Epithelial cell of proximal tubule (primary cell): ENCODE measurements around the gene PROM1. TPM values are rescaled to one million over a fixed set of nuclear protein-coding genes. Genes with fewer than 3 reads are reported as not detected.

Experiments used
- DNase-seq: peaks from one replicate; pipeline ENCODE4 v3.0.0-alpha.2; 2011; ENCODE audit warnings: low read depth
- H3K4me3 ChIP-seq: 2 replicates; pipeline ENCODE4 v1.5.1; 2011; ENCODE audit warnings: low read depth, mild to moderate bottlenecking, low read length
- CTCF ChIP-seq: conservative IDR thresholded peaks from 2 replicates; pipeline ENCODE4 v1.5.1; 2012; ENCODE audit warnings: low read depth, mild to moderate bottlenecking, low read length
- total RNA-seq: library from RNA; depleted of rRNA; stranded (reverse); fragments of >200 nt; gene quantifications from 2 replicates; pipeline ENCODE4 v1.2.3, GENCODE V29; 2015

PROM1 gene
- total RNA-seq, 1 donor from 2014 or later: 69.6 TPM

GRCh38 chr4:16111533-16111932, 27.7 kb upstream of the PROM1 start:
- H3K4me3 ChIP-seq: no peak overlapping the region
- no peak for TF ChIP-seq CTCF
- DNase-seq: no peak

GRCh38 chr4:16110661-16111290, 27.0 kb upstream of the PROM1 start:
- DNase-seq: no peak
- TF ChIP-seq CTCF: no peak
- H3K4me3 ChIP-seq: no peak overlapping the region

GRCh38 chr4:16110199-16110598, 26.4 kb upstream of the PROM1 start:
- no peak for TF ChIP-seq CTCF
- H3K4me3 ChIP-seq: no peak overlapping the region
- DNase-seq: no peak

- DNase-seq: no peak
- TF ChIP-seq CTCF: no peak
- H3K4me3 ChIP-seq: no peak overlapping the region
Observed at GRCh38 chr4:16109256-16109655, 25.4 kb upstream of the PROM1 start.

GRCh38 chr4:16106956-16107355, 23.1 kb upstream of the PROM1 start:
- H3K4me3 ChIP-seq: no peak overlapping the region
- no peak for TF ChIP-seq CTCF
- no peak for DNase-seq

GRCh38 chr4:16104520-16104919, 20.7 kb upstream of the PROM1 start:
- no peak for TF ChIP-seq CTCF
- no peak overlapping the region for H3K4me3 ChIP-seq
- DNase-seq: no peak

GRCh38 chr4:16102356-16102755, 18.5 kb upstream of the PROM1 start:
- no peak overlapping the region for H3K4me3 ChIP-seq
- DNase-seq: no peak
- TF ChIP-seq CTCF: no peak
